H1 (cell line): Measurements from ENCODE around the gene SS18. TPM values are rescaled to one million over a fixed set of nuclear protein-coding genes. Genes with fewer than 3 reads are reported as not detected.
A peak's percentile ranks its signal among the peaks of the same experiment; 100 is the strongest.

ENCODE experiments used
- CTCF ChIA-PET: fragments of 300-600 bp; sonication (Branson Sonifier 250); formaldehyde crosslinking; loops from one replicate; lab custom pipeline; 2021; ENCODE audit not compliant: partially characterized antibody; lab: Charles Lee
- POLR2A ChIA-PET: fragments of 300-600 bp; sonication (Branson Sonifier 250); formaldehyde crosslinking; loops from one replicate; lab custom pipeline; 2021; ENCODE audit warnings: inconsistent platforms; ENCODE audit not compliant: partially characterized antibody; lab: Charles Lee
- DNase-seq, 2 experiments: peaks; one replicate each; pipeline versions ENCODE4 v3.0.0 to v3.0.0-alpha.2; 2010 to 2022; ENCODE audit warnings: low spot score in 2 of 2, low read depth in 1 of 2, mixed read lengths in 1 of 2
- FAIRE-seq: peaks from 2 replicates; lab custom pipeline; 2011; peaks lifted over from hg19 to GRCh38; lab: Jason Lieb, UNC
- H2AFZ ChIP-seq: 2 replicates; pipeline ENCODE4 v1.8.1; 2012; ENCODE audit warnings: low read length, inconsistent platforms
- H2AK5ac ChIP-seq: 2 replicates; pipeline ENCODE4 v1.6.1; 2013; ENCODE audit warnings: low read depth, low read length
- H2BK120ac ChIP-seq: replicated peaks from 2 replicates; pipeline ENCODE3; 2013; ENCODE audit warnings: low read depth, low read length, inconsistent platforms
- H2BK12ac ChIP-seq: 2 replicates; pipeline ENCODE4 v1.6.1; 2013; ENCODE audit warnings: low read depth, low read length
- H2BK15ac ChIP-seq: 2 replicates; pipeline ENCODE4 v1.6.1; 2013; ENCODE audit warnings: low read length
- H2BK20ac ChIP-seq: 2 replicates; pipeline ENCODE4 v1.6.1; 2013; ENCODE audit warnings: low read length
- H2BK5ac ChIP-seq: 2 replicates; pipeline ENCODE4 v1.6.1; 2013; ENCODE audit warnings: low read depth, low read length
- H3K14ac ChIP-seq: 2 replicates; pipeline ENCODE4 v1.6.1; 2013; ENCODE audit warnings: inconsistent platforms; ENCODE audit not compliant: insufficient read length
- H3K18ac ChIP-seq: 2 replicates; pipeline ENCODE4 v1.6.1; 2013; ENCODE audit warnings: low read length; ENCODE audit errors: extremely low read depth
- H3K23ac ChIP-seq: 2 replicates; pipeline ENCODE4 v1.6.1; 2013; ENCODE audit warnings: inconsistent platforms; ENCODE audit not compliant: insufficient read length
- H3K23me2 ChIP-seq: 2 replicates; pipeline ENCODE4 v1.6.1; 2013; ENCODE audit warnings: low read depth, low read length
- H3K27ac ChIP-seq: 2 replicates; pipeline ENCODE4 v1.6.1; 2011; ENCODE audit warnings: low read depth, low read length, inconsistent platforms
- H3K27me3 ChIP-seq, 4 experiments: replicated peaks in 1 of 4; 1 replicate in 1 of 4; 2 replicates in 3 of 4; pipeline versions ENCODE4 v1.6.1 to v1.8.1; 2011 to 2013; ENCODE audit warnings: low read length in 3 of 4, mild to moderate bottlenecking in 3 of 4, inconsistent platforms in 2 of 4, mixed read lengths in 2 of 4, moderate library complexity in 1 of 4; ENCODE audit not compliant: control insufficient read depth in 3 of 4, insufficient read depth in 3 of 4; ENCODE audit errors: extremely low read depth in 1 of 4
- H3K36me3 ChIP-seq, 4 experiments: 2 replicates each; pipeline versions ENCODE4 v1.6.1 to v1.8.1; 2011 to 2013; ENCODE audit warnings: mild to moderate bottlenecking in 4 of 4, low read length in 3 of 4, moderate library complexity in 2 of 4, control low read depth in 1 of 4, inconsistent platforms in 1 of 4; ENCODE audit not compliant: insufficient read depth in 4 of 4, control insufficient read depth in 2 of 4
- H3K4ac ChIP-seq: replicated peaks from 2 replicates; pipeline ENCODE3; 2013; ENCODE audit warnings: low read length, low read depth, mixed read lengths, inconsistent platforms; ENCODE audit not compliant: insufficient read length
- H3K4me1 ChIP-seq, 4 experiments: replicated peaks in 1 of 4; 1 replicate in 1 of 4; 2 replicates in 3 of 4; pipeline versions ENCODE4 v1.6.1 to v1.8.1; 2011 to 2013; ENCODE audit warnings: low read length in 3 of 4, inconsistent platforms in 2 of 4, mixed read lengths in 1 of 4; ENCODE audit not compliant: insufficient read depth in 4 of 4, control insufficient read depth in 3 of 4
- H3K4me2 ChIP-seq, 2 experiments: 2 replicates each; pipeline versions ENCODE4 v1.6.1 to v1.8.1; 2011 to 2013; ENCODE audit warnings: low read depth in 2 of 2, low read length in 2 of 2, control low read depth in 1 of 2, inconsistent platforms in 1 of 2, mild to moderate bottlenecking in 1 of 2; ENCODE audit not compliant: insufficient read depth in 1 of 2
- H3K4me3 ChIP-seq, 4 experiments: fragments of 200-600, 300-600 bp in 1 of 4; sonication (generic), shearing (Covaris generic), sonication (Bioruptor Twin) in 1 of 4; 2 replicates each; pipeline versions ENCODE4 v1.5.1 to v1.8.1; 2011 to 2016; ENCODE audit warnings: low read length in 4 of 4, low read depth in 3 of 4, control low read depth in 2 of 4, inconsistent platforms in 2 of 4, mild to moderate bottlenecking in 2 of 4, mixed read lengths in 1 of 4, moderate library complexity in 1 of 4; ENCODE audit not compliant: insufficient read depth in 2 of 4; ENCODE audit errors: extremely low read depth in 1 of 4
- H3K56ac ChIP-seq: replicated peaks from 2 replicates; pipeline ENCODE3; 2013; ENCODE audit warnings: low read depth, mild to moderate bottlenecking, mixed read lengths, low read length, inconsistent platforms; ENCODE audit not compliant: insufficient read length
- H3K79me1 ChIP-seq: 2 replicates; pipeline ENCODE4 v1.6.1; 2013; ENCODE audit warnings: low read depth, low read length, control low read depth
- H3K79me2 ChIP-seq, 2 experiments: 2 replicates each; pipeline versions ENCODE4 v1.6.1 to v1.8.1; 2012 to 2013; ENCODE audit warnings: low read length in 2 of 2, mild to moderate bottlenecking in 2 of 2, inconsistent platforms in 1 of 2; ENCODE audit not compliant: insufficient read depth in 2 of 2, control insufficient read depth in 1 of 2
- H3K9ac ChIP-seq, 4 experiments: replicated peaks in 1 of 4; 1 replicate in 1 of 4; 2 replicates in 3 of 4; pipeline versions ENCODE4 v1.6.1 to v1.8.1; 2011 to 2013; ENCODE audit warnings: low read depth in 3 of 4, low read length in 3 of 4, control low read depth in 2 of 4, mild to moderate bottlenecking in 2 of 4, moderate library complexity in 2 of 4, inconsistent platforms in 1 of 4; ENCODE audit errors: extremely low read depth in 1 of 4
- H3K9me3 ChIP-seq, 2 experiments: 2 replicates each; pipeline versions ENCODE4 v1.6.1 to v1.8.1; 2012 to 2013; ENCODE audit warnings: mild to moderate bottlenecking in 2 of 2, moderate library complexity in 2 of 2, control low read depth in 1 of 2, inconsistent platforms in 1 of 2, low read depth in 1 of 2, low read length in 1 of 2, mixed read lengths in 1 of 2; ENCODE audit not compliant: insufficient read depth in 2 of 2
- H4K20me1 ChIP-seq, 2 experiments: replicated peaks in 1 of 2; 2 replicates each; pipeline versions ENCODE3 to v1.8.1; 2011 to 2013; ENCODE audit warnings: inconsistent platforms in 2 of 2, low read length in 2 of 2, mild to moderate bottlenecking in 1 of 2; ENCODE audit not compliant: insufficient read depth in 2 of 2, control insufficient read depth in 1 of 2
- H4K5ac ChIP-seq: 2 replicates; pipeline ENCODE4 v1.6.1; 2013; ENCODE audit warnings: low read length, low read depth, mixed read lengths, inconsistent platforms; ENCODE audit not compliant: insufficient read length
- H4K8ac ChIP-seq: 2 replicates; pipeline ENCODE4 v1.8.0; 2013; ENCODE audit warnings: mild to moderate bottlenecking, moderate library complexity, low read length, inconsistent platforms; ENCODE audit not compliant: insufficient read depth; ENCODE audit errors: extremely low read depth
- H4K91ac ChIP-seq: replicated peaks from 2 replicates; pipeline ENCODE3; 2013; ENCODE audit warnings: low read length, mixed read lengths, inconsistent platforms; ENCODE audit not compliant: insufficient read length
- CBX5 ChIP-seq: fragments of 300-800, 300-1000 bp; sonication (generic); IDR thresholded peaks from 2 replicates; pipeline ENCODE4 v1.7.1; 2016; ENCODE audit warnings: antibody characterized with exemption, low read length, low read depth
- EZH2 ChIP-seq: fragments of 200-600 bp; sonication (generic); IDR thresholded peaks from 2 replicates; pipeline ENCODE4 v1.7.1; 2012; ENCODE audit warnings: low read depth, mild to moderate bottlenecking, moderate library complexity, low read length, inconsistent platforms; ENCODE audit not compliant: severe bottlenecking
- GTF2F1 ChIP-seq: IDR thresholded peaks from 2 replicates; pipeline ENCODE4 v1.6.1; 2012; ENCODE audit warnings: low read depth, low read length, improper control_type of control experiment, borderline replicate concordance
- JUN ChIP-seq: IDR thresholded peaks from 2 replicates; pipeline ENCODE4 v1.6.1; 2011; ENCODE audit warnings: low read depth, mild to moderate bottlenecking, improper control_type of control experiment, low read length
- RAD21 ChIP-seq, 2 experiments: IDR thresholded peaks in 1 of 2; conservative IDR thresholded peaks in 1 of 2; 2 replicates each; pipeline ENCODE4 v1.6.1; 2011; ENCODE audit warnings: low read depth in 2 of 2, low read length in 2 of 2, improper control_type of control experiment in 1 of 2, inconsistent platforms in 1 of 2, mild to moderate bottlenecking in 1 of 2, moderate library complexity in 1 of 2
- SIRT6 ChIP-seq: IDR thresholded peaks from one replicate; pipeline ENCODE4 v1.7.1; 2012; ENCODE audit warnings: low read length, inconsistent platforms
- SP1 ChIP-seq: IDR thresholded peaks from 2 replicates; pipeline ENCODE4 v1.6.1; 2011; ENCODE audit warnings: low read depth, low read length
- SP2 ChIP-seq: IDR thresholded peaks from 2 replicates; pipeline ENCODE4 v1.6.1; 2012; ENCODE audit warnings: mild to moderate bottlenecking, low read length, inconsistent platforms
- TCF12 ChIP-seq: IDR thresholded peaks from 2 replicates; pipeline ENCODE4 v1.6.1; 2011; ENCODE audit warnings: low read depth, mild to moderate bottlenecking, low read length
- polyA plus RNA-seq, 7 experiments: library from polyadenylated mRNA; depleted of rRNA in 3 of 7; stranded (reverse) in 5 of 7; unstranded in 2 of 7; fragments of >200 nt in 5 of 7; fragments of 200-250 nt in 2 of 7; gene quantifications; 1 replicate in 5 of 7; 2 replicates in 1 of 7; 4 replicates in 1 of 7; pipeline versions ENCODE4 v1.2.1 to v1.2.3, GENCODE V29; 2011 to 2013; ENCODE audit warnings: missing spikeins in 2 of 7, mixed read lengths in 2 of 7
- total RNA-seq: library from RNA; stranded (reverse); fragmentation: NEBNext Ultra II Directional; extraction: Animal tissue kit (Norgen Biotek cat#: 25700); gene quantifications from 2 replicates; pipeline ENCODE4 v1.2.1, GENCODE V29; 2021
- TF ChIP-seq, protein P1 (sequence below), 3 experiments: IDR thresholded peaks; 1 replicate in 2 of 3; 2 replicates in 1 of 3; pipeline versions ENCODE4 v1.5.1 to v1.6.1; 2011; ENCODE audit warnings: low read length in 3 of 3, mild to moderate bottlenecking in 3 of 3, inconsistent platforms in 2 of 3, low read depth in 1 of 3, moderate library complexity in 1 of 3; ENCODE audit not compliant: insufficient read depth in 1 of 3; ENCODE audit errors: control extremely low read depth in 1 of 3

SS18 gene
- total and polyA plus RNA-seq, 2 of the 8 experiments (the other 6 are each of a cell fraction or from before 2014, with no cell fraction given): 83.5 to 106 TPM

DNA sequence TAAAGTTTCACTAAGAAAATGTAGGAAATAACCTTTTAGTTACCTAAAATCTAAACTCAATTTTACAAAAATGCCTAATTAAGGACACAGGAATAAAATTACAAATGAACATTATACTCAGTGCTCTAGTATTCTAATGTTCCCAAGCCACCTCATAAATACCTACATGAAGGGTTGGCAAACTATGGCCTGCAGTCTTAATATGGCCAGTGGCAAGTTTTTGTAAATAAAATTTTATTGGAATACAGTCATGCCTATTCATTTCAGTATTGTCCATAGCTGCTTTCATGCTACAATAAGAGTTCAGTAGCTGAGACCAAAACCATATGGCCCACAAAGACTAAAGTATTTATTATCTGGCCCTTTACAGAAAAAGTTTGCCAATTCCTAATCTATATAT lies 53.8 kb downstream of the SS18 start:
- no peak overlapping the region for H3K14ac ChIP-seq
- H3K4me3 ChIP-seq: peak overlapping the region in 1 of 4 experiments; percentile 35; a peak in 1 of 8 replicates
- DNase-seq (no peak), FAIRE-seq (no peak)
- H3K27ac ChIP-seq: no peak overlapping the region
- H3K23ac ChIP-seq: no peak overlapping the region
- H4K91ac ChIP-seq: no peak overlapping the region
- H2BK12ac ChIP-seq: no peak overlapping the region
- ChIA-PET POLR2A (no interaction called here), CTCF (no interaction called here)
- no peaks in the 10 kb centered on the region for H3K23me2 ChIP-seq
- no peak overlapping the region for H3K4ac ChIP-seq
- no peak overlapping the region for H3K9ac ChIP-seq
- H3K36me3 ChIP-seq: peaks cover 0 to 40% (median 9%) of the 10 kb centered on the region in 4 experiments; a peak in 6 of 8 replicates
- no peak overlapping the region for H3K4me2 ChIP-seq
- no peak overlapping the region for H4K5ac ChIP-seq
- no peaks in the 10 kb centered on the region for H3K9me3 ChIP-seq
- H2AK5ac ChIP-seq: no peak overlapping the region
- TF ChIP-seq CBX5 (no peak), RAD21 (IDR thresholded peaks at IDR 0.05 in 1 of 2, conservative IDR thresholded peaks at IDR 0.05 in 1 of 2; ENCODE audit: low read depth in 2 of 2, low read length in 2 of 2) (no peak), EZH2 (no peak), JUN (no peak), TCF12 (no peak), GTF2F1 (no peak), SIRT6 (no peak), SP1 (no peak), SP2 (no peak)
- TF ChIP-seq, protein P1, sequence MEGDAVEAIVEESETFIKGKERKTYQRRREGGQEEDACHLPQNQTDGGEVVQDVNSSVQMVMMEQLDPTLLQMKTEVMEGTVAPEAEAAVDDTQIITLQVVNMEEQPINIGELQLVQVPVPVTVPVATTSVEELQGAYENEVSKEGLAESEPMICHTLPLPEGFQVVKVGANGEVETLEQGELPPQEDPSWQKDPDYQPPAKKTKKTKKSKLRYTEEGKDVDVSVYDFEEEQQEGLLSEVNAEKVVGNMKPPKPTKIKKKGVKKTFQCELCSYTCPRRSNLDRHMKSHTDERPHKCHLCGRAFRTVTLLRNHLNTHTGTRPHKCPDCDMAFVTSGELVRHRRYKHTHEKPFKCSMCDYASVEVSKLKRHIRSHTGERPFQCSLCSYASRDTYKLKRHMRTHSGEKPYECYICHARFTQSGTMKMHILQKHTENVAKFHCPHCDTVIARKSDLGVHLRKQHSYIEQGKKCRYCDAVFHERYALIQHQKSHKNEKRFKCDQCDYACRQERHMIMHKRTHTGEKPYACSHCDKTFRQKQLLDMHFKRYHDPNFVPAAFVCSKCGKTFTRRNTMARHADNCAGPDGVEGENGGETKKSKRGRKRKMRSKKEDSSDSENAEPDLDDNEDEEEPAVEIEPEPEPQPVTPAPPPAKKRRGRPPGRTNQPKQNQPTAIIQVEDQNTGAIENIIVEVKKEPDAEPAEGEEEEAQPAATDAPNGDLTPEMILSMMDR (IDR thresholded peaks at IDR 0.05; ENCODE audit: control extremely low read depth in 1 of 3, insufficient read depth in 1 of 3, low read depth in 1 of 3, low read length in 3 of 3): no peak
- H3K56ac ChIP-seq: no peak overlapping the region
- H3K79me1 ChIP-seq: no peaks in the 10 kb centered on the region
- H3K18ac ChIP-seq: no peak overlapping the region
- no peak overlapping the region for H2BK15ac ChIP-seq
- H3K27me3 ChIP-seq: no peaks in the 10 kb centered on the region
- H2BK120ac ChIP-seq: no peak overlapping the region
- no peak overlapping the region for H4K8ac ChIP-seq
- H2BK20ac ChIP-seq: no peak overlapping the region
- H4K20me1 ChIP-seq: peaks cover 0 to 2% of the 10 kb centered on the region in 2 experiments
- H2AFZ ChIP-seq: no peak overlapping the region
- H3K79me2 ChIP-seq: no peaks in the 10 kb centered on the region
- H2BK5ac ChIP-seq: no peak overlapping the region
- H3K4me1 ChIP-seq: peaks cover 0 to 8% (median 4%) of the 10 kb centered on the region in 4 experiments; a peak in 3 of 7 replicates
